ENCODE measurements around the gene CTDSPL2. TPM values are rescaled to one million over a fixed set of nuclear protein-coding genes. Genes with fewer than 3 reads are reported as not detected.

The CTDSPL2 gene
- total and polyA plus RNA-seq, 2 donors (not counting 1 experiment from before 2014, with no cell fraction given): 38.0 to 65.7 TPM

DNA sequence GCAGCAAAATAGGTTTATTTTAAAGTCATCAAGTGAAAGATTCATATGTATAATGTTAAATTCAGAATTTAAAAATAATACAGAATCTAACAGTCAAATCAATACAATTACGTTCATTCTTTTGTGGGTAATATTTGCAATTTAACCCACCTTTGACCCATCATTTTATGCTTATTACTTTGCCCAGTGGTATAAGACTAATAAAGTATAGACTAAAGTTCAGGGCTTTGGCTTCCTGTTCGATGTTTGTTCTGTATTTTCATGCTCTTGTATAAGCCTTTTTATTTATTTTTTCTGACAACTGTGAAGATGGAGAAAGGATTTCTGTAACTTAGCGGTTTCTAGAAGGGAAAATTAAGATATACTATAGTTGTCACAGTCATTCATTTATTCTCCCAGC is 65.2 kb downstream of the CTDSPL2 start:
- TF ChIP-seq EZH2 (IDR thresholded peaks at IDR 0.05; ENCODE audit: low read length, missing control alignments): no peak
- TF ChIP-seq, protein P1, sequence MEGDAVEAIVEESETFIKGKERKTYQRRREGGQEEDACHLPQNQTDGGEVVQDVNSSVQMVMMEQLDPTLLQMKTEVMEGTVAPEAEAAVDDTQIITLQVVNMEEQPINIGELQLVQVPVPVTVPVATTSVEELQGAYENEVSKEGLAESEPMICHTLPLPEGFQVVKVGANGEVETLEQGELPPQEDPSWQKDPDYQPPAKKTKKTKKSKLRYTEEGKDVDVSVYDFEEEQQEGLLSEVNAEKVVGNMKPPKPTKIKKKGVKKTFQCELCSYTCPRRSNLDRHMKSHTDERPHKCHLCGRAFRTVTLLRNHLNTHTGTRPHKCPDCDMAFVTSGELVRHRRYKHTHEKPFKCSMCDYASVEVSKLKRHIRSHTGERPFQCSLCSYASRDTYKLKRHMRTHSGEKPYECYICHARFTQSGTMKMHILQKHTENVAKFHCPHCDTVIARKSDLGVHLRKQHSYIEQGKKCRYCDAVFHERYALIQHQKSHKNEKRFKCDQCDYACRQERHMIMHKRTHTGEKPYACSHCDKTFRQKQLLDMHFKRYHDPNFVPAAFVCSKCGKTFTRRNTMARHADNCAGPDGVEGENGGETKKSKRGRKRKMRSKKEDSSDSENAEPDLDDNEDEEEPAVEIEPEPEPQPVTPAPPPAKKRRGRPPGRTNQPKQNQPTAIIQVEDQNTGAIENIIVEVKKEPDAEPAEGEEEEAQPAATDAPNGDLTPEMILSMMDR (conservative IDR thresholded peaks at IDR 0.05 in 1 of 2, IDR thresholded peaks at IDR 0.05 in 1 of 2; ENCODE audit: low read depth in 1 of 2, low read length in 2 of 2): no peak
- Histone ChIP-seq H3K4me1 (ENCODE audit: control insufficient read depth, extremely low read depth, insufficient read depth, low read length) (peaks cover 7% of the 10 kb centered on the region), H3K27me3 (ENCODE audit: control insufficient read depth, insufficient read depth, low read length) (no peaks in the 10 kb centered on the region), H3K4me2 (ENCODE audit: extremely low read depth, insufficient read depth, low read length) (no peak overlapping the region), H3K9me3 (ENCODE audit: control insufficient read depth, insufficient read depth, low read depth, low read length) (no peaks in the 10 kb centered on the region), H4K20me1 (ENCODE audit: control insufficient read depth, extremely low read depth, insufficient read depth, low read length) (no peaks in the 10 kb centered on the region), H3K4me3 (replicated peaks in 1 of 4; ENCODE audit: control extremely low read depth in 1 of 4, insufficient read depth in 1 of 4, low read depth in 3 of 4, low read length in 4 of 4) (no peak overlapping the region), H3K79me2 (ENCODE audit: control insufficient read depth, insufficient read depth, low read length) (peaks cover 5% of the 10 kb centered on the region), H3K9ac (ENCODE audit: insufficient read depth, low read length) (no peak overlapping the region), H2AFZ (ENCODE audit: low read length) (no peak overlapping the region), H3K27ac (ENCODE audit: insufficient read depth, low read length) (no peak overlapping the region), H3K36me3 (ENCODE audit: control insufficient read depth, insufficient read depth, low read length) (no peaks in the 10 kb centered on the region)
- DNase-seq (ENCODE audit: low read depth in 2 of 2): no peak

DNA sequence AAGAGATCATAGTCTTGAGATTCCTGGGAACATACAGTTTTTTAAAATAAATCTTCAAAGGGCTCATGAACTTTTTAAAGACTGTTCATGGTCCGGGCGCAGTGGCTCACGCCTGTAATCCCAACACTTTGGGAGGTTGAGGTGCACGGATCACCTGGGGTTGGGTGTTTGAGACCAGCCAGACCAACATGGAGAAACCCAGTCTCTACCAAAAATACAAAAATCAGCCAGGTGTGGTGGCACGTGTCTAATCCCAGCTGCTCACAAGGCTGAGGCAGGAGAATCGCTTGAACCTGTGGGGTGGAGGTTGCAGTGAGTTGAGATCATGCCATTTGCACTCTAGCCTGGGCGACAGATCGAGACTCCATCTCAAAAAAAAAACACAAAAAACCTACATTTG is 68.1 kb downstream of the CTDSPL2 start:
- Histone ChIP-seq H3K27ac (ENCODE audit: insufficient read depth, low read length) (no peak overlapping the region), H3K27me3 (ENCODE audit: control insufficient read depth, insufficient read depth, low read length) (no peaks in the 10 kb centered on the region), H3K9me3 (ENCODE audit: control insufficient read depth, insufficient read depth, low read depth, low read length) (no peaks in the 10 kb centered on the region)

DNA sequence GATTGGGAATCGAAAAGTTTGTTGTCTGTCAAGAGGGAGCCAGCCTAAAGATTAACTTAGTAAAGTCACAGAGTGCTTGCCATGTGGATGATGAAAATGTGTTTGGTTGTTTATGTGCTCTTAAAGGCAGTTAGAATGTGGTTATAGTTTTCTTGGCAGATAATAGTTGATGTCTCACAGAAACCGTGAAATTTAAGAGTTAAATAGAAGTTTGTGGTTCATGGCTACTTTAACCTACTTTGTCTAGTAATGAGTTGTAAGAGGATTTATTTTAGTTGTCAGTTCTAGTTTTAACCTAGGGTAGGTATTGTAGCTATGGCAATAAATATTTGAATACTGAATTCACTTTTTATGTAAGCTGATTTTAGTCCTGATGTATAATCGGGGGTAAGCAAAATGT is 73.1 kb downstream of the CTDSPL2 start:
- no peak for TF ChIP-seq EZH2 (IDR thresholded peaks at IDR 0.05; ENCODE audit: low read length, missing control alignments)
- TF ChIP-seq, protein P1 (conservative IDR thresholded peaks at IDR 0.05 in 1 of 2, IDR thresholded peaks at IDR 0.05 in 1 of 2; ENCODE audit: low read depth in 1 of 2, low read length in 2 of 2): no peak
- Histone ChIP-seq H3K4me1 (ENCODE audit: control insufficient read depth, extremely low read depth, insufficient read depth, low read length) (no peaks in the 10 kb centered on the region), H4K20me1 (ENCODE audit: control insufficient read depth, extremely low read depth, insufficient read depth, low read length) (no peaks in the 10 kb centered on the region), H3K9me3 (ENCODE audit: control insufficient read depth, insufficient read depth, low read depth, low read length) (no peaks in the 10 kb centered on the region), H3K36me3 (ENCODE audit: control insufficient read depth, insufficient read depth, low read length) (no peaks in the 10 kb centered on the region), H3K27ac (ENCODE audit: insufficient read depth, low read length) (no peak overlapping the region), H3K27me3 (ENCODE audit: control insufficient read depth, insufficient read depth, low read length) (no peaks in the 10 kb centered on the region), H2AFZ (ENCODE audit: low read length) (no peak overlapping the region), H3K4me2 (ENCODE audit: extremely low read depth, insufficient read depth, low read length) (no peak overlapping the region), H3K9ac (ENCODE audit: insufficient read depth, low read length) (no peak overlapping the region), H3K79me2 (ENCODE audit: control insufficient read depth, insufficient read depth, low read length) (no peaks in the 10 kb centered on the region), H3K4me3 (replicated peaks in 1 of 4; ENCODE audit: control extremely low read depth in 1 of 4, insufficient read depth in 1 of 4, low read depth in 3 of 4, low read length in 4 of 4) (no peak overlapping the region)
- no peak for DNase-seq (ENCODE audit: low read depth in 2 of 2)

More for the DNA sequence above, 68.1 kb downstream of the CTDSPL2 start:
- DNase-seq (ENCODE audit: low read depth in 2 of 2): no peak
- H3K4me1 ChIP-seq (ENCODE audit: control insufficient read depth, extremely low read depth, insufficient read depth, low read length): peaks cover 2% of the 10 kb centered on the region
- H3K79me2 ChIP-seq (ENCODE audit: control insufficient read depth, insufficient read depth, low read length): peaks cover 5% of the 10 kb centered on the region
- no peak overlapping the region for H3K4me2 ChIP-seq (ENCODE audit: extremely low read depth, insufficient read depth, low read length)
- no peak overlapping the region for H2AFZ ChIP-seq (ENCODE audit: low read length)
- H3K4me3 ChIP-seq (replicated peaks in 1 of 4; ENCODE audit: control extremely low read depth in 1 of 4, insufficient read depth in 1 of 4, low read depth in 3 of 4, low read length in 4 of 4): no peak overlapping the region
- no peak for TF ChIP-seq EZH2 (IDR thresholded peaks at IDR 0.05; ENCODE audit: low read length, missing control alignments)
- TF ChIP-seq, protein P1 (conservative IDR thresholded peaks at IDR 0.05 in 1 of 2, IDR thresholded peaks at IDR 0.05 in 1 of 2; ENCODE audit: low read depth in 1 of 2, low read length in 2 of 2): no peak
- H4K20me1 ChIP-seq (ENCODE audit: control insufficient read depth, extremely low read depth, insufficient read depth, low read length): no peaks in the 10 kb centered on the region
- H3K9ac ChIP-seq (ENCODE audit: insufficient read depth, low read length): no peak overlapping the region
- no peaks in the 10 kb centered on the region for H3K36me3 ChIP-seq (ENCODE audit: control insufficient read depth, insufficient read depth, low read length)
